ENCODE measurements around the gene CREG1. TPM values are rescaled to one million over a fixed set of nuclear protein-coding genes. Genes with fewer than 3 reads are reported as not detected.

CREG1 gene
- total RNA-seq, 1 donor from 2014 or later, result 51.2 TPM

GRCh38 chr1:167491586-167492461 lies 61.7 kb downstream of the CREG1 start:
- H3K4me1 Mint-ChIP-seq (ENCODE audit: low read depth), result no peaks in the 10 kb centered on the region
- H3K27ac Mint-ChIP-seq (ENCODE audit: unreplicated experiment), result no peak overlapping the region
- TF ChIP-seq, protein P1, sequence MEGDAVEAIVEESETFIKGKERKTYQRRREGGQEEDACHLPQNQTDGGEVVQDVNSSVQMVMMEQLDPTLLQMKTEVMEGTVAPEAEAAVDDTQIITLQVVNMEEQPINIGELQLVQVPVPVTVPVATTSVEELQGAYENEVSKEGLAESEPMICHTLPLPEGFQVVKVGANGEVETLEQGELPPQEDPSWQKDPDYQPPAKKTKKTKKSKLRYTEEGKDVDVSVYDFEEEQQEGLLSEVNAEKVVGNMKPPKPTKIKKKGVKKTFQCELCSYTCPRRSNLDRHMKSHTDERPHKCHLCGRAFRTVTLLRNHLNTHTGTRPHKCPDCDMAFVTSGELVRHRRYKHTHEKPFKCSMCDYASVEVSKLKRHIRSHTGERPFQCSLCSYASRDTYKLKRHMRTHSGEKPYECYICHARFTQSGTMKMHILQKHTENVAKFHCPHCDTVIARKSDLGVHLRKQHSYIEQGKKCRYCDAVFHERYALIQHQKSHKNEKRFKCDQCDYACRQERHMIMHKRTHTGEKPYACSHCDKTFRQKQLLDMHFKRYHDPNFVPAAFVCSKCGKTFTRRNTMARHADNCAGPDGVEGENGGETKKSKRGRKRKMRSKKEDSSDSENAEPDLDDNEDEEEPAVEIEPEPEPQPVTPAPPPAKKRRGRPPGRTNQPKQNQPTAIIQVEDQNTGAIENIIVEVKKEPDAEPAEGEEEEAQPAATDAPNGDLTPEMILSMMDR (IDR thresholded peaks at IDR 0.05), result no peak
- H3K36me3 Mint-ChIP-seq (ENCODE audit: low read depth), result no peaks in the 10 kb centered on the region
- peaks cover 35% of the 10 kb centered on the region for H3K27me3 Mint-ChIP-seq (ENCODE audit: low read depth)
- no peak for DNase-seq (ENCODE audit: low spot score)
- no peak overlapping the region for H3K4me3 Mint-ChIP-seq (ENCODE audit: unreplicated experiment)
- no peaks in the 10 kb centered on the region for H3K9me3 Mint-ChIP-seq (ENCODE audit: low read depth)

Other genes with a start within 250 kb of the CREG1 start
- gene CD247, start 35.2 kb downstream of the CREG1 start, total RNA-seq, result not detected in 3 replicates
- 1.1 to 1.4 TPM in 2 of 3 replicates, not detected in the other for gene RCSD1, start 76.5 kb upstream of the CREG1 start, total RNA-seq
- gene MPZL1, start 168.2 kb upstream of the CREG1 start, total RNA-seq, result 195 to 215 TPM (median 198 TPM) in 3 replicates